ENCODE results near the gene FAM53A.
"Not testable (repeated sequence)": the region's sequence is repeated elsewhere in the genome, so short reads cannot be mapped to it uniquely, and the experiment has no call there.

FAM53A gene

GRCh38 chr4:1658146-1658545, 26.0 kb downstream of the FAM53A start:
- DNase-seq: no peak

- no peak for DNase-seq
Measured at GRCh38 chr4:1656986-1657385, 27.1 kb downstream of the FAM53A start.

GRCh38 chr4:1656132-1656531, 28.0 kb downstream of the FAM53A start:
- DNase-seq: no peak

GRCh38 chr4:1655676-1656075, 28.4 kb downstream of the FAM53A start:
- no peak for DNase-seq

- no peak for DNase-seq
Measured at GRCh38 chr4:1655081-1655480, 29.0 kb downstream of the FAM53A start.

- no peak for DNase-seq
Measured at GRCh38 chr4:1654216-1654955, 29.7 kb downstream of the FAM53A start.

GRCh38 chr4:1653776-1654175, 30.3 kb downstream of the FAM53A start:
- no peak for DNase-seq

GRCh38 chr4:1652088-1652487, 32.0 kb downstream of the FAM53A start:
- DNase-seq: no peak

GRCh38 chr4:1651609-1652008, 32.5 kb downstream of the FAM53A start:
- no peak for DNase-seq

GRCh38 chr4:1648962-1649361, 35.2 kb downstream of the FAM53A start:
- DNase-seq: no peak

GRCh38 chr4:1647432-1647831, 36.7 kb downstream of the FAM53A start:
- no peak for DNase-seq

- no peak for DNase-seq
Measured at GRCh38 chr4:1646690-1647089, 37.4 kb downstream of the FAM53A start.

- DNase-seq: no peak
Measured at GRCh38 chr4:1644891-1645657, 39.0 kb downstream of the FAM53A start.

- DNase-seq: no peak
Measured at GRCh38 chr4:1643971-1644735, 40.0 kb downstream of the FAM53A start.

GRCh38 chr4:1642196-1642951, 41.7 kb downstream of the FAM53A start:
- DNase-seq: no peak

- no peak for DNase-seq
Measured at GRCh38 chr4:1641671-1642070, 42.4 kb downstream of the FAM53A start.

- not testable (repeated sequence) for DNase-seq
Measured at GRCh38 chr4:1640716-1641503, 43.2 kb downstream of the FAM53A start.

- no peak for DNase-seq
Measured at GRCh38 chr4:1640190-1640589, 43.9 kb downstream of the FAM53A start.

- no peak for DNase-seq
Measured at GRCh38 chr4:1639299-1639868, 44.7 kb downstream of the FAM53A start.

- DNase-seq: no peak
Measured at GRCh38 chr4:1638873-1639272, 45.2 kb downstream of the FAM53A start.

GRCh38 chr4:1638272-1638598, 45.9 kb downstream of the FAM53A start:
- DNase-seq: no peak
